Kidney epithelial cell (primary cell): ENCODE results near the gene TPST1. TPM values are rescaled to one million over a fixed set of nuclear protein-coding genes. Genes with fewer than 3 reads are reported as not detected.
"Not testable (repeated sequence)": the region's sequence is repeated elsewhere in the genome, so short reads cannot be mapped to it uniquely, and the experiment has no call there.

Source experiments
- DNase-seq: peaks from one replicate; pipeline ENCODE4 v3.0.0-alpha.2; 2010; ENCODE audit warnings: low read depth
- H3K27me3 ChIP-seq: 2 replicates; pipeline ENCODE4 v1.6.0; 2011; ENCODE audit warnings: low read length; ENCODE audit not compliant: control insufficient read depth, insufficient read depth
- H3K36me3 ChIP-seq: 2 replicates; pipeline ENCODE4 v1.5.1; 2011; ENCODE audit warnings: low read length; ENCODE audit not compliant: control insufficient read depth, insufficient read depth
- H3K4me3 ChIP-seq: 2 replicates; pipeline ENCODE4 v1.5.1; 2011; ENCODE audit warnings: low read depth, mild to moderate bottlenecking, control low read depth, low read length
- total RNA-seq: library from RNA; depleted of rRNA; stranded (reverse); fragments of >200 nt; gene quantifications from 2 replicates; pipeline ENCODE4 v1.2.3, GENCODE V29; 2015
- TF ChIP-seq, protein P1 (sequence below): IDR thresholded peaks from 2 replicates; pipeline ENCODE4 v1.5.1; 2011; ENCODE audit warnings: mild to moderate bottlenecking, moderate library complexity, low read length, control low read depth, inconsistent platforms; ENCODE audit not compliant: insufficient read depth, poor library complexity, severe bottlenecking

Gene TPST1
- total RNA-seq, 1 donor from 2014 or later: 42.9 TPM

DNA sequence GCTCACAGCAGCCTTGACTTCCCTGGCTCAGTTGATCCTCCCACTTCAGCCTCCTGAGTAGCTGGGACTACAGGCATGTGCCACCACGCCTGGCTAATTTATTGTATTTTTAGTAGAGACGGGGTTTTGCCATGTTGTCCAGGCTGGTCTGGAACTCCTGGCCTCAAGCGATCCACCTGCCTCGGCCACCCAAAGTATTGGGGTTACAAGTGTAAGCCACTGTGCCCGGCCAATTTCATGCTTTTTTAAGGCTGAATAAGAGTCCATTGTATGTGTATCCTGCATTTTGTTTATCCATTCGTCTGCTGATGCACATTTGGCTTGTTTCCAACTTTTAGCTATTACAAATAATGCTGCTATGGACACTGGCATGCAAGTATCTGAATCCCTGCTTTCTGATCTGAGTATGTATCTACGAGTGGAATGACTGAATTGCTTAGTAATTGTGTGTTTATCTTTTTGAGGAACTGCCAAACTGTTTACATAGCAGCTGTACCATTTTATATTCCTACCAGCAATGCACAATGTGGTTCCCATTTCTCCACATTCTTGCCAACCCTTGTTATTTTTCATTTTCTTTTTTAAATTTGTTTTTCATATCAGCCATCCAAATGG, 37.3 kb upstream of the TPST1 start:
- Histone ChIP-seq H3K36me3 (no peaks in the 10 kb centered on the region), H3K27me3 (no peaks in the 10 kb centered on the region), H3K4me3 (no peak overlapping the region)
- TF ChIP-seq, protein P1, sequence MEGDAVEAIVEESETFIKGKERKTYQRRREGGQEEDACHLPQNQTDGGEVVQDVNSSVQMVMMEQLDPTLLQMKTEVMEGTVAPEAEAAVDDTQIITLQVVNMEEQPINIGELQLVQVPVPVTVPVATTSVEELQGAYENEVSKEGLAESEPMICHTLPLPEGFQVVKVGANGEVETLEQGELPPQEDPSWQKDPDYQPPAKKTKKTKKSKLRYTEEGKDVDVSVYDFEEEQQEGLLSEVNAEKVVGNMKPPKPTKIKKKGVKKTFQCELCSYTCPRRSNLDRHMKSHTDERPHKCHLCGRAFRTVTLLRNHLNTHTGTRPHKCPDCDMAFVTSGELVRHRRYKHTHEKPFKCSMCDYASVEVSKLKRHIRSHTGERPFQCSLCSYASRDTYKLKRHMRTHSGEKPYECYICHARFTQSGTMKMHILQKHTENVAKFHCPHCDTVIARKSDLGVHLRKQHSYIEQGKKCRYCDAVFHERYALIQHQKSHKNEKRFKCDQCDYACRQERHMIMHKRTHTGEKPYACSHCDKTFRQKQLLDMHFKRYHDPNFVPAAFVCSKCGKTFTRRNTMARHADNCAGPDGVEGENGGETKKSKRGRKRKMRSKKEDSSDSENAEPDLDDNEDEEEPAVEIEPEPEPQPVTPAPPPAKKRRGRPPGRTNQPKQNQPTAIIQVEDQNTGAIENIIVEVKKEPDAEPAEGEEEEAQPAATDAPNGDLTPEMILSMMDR: no peak
- no peak for DNase-seq

DNA sequence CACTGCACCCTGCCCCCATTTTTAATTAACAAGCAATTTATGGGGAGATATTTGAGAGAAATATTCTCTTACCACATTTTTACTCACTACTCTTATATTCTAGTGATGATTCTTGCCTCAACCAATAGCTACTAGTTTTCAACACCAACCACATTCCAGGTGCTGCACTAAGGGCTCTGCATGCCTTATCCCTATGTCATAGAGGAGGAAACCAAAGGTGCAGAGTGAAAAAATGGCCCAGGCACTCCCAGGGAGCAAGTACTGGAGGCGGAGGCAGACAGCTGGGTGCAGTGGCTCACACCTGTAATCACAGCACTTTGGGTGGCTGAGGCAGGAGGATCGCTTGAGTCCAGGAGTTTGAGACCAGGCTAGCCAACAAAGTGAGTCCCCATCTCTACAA, 35.5 kb upstream of the TPST1 start:
- H3K4me3 ChIP-seq: no peak overlapping the region
- no peaks in the 10 kb centered on the region for H3K36me3 ChIP-seq

DNA sequence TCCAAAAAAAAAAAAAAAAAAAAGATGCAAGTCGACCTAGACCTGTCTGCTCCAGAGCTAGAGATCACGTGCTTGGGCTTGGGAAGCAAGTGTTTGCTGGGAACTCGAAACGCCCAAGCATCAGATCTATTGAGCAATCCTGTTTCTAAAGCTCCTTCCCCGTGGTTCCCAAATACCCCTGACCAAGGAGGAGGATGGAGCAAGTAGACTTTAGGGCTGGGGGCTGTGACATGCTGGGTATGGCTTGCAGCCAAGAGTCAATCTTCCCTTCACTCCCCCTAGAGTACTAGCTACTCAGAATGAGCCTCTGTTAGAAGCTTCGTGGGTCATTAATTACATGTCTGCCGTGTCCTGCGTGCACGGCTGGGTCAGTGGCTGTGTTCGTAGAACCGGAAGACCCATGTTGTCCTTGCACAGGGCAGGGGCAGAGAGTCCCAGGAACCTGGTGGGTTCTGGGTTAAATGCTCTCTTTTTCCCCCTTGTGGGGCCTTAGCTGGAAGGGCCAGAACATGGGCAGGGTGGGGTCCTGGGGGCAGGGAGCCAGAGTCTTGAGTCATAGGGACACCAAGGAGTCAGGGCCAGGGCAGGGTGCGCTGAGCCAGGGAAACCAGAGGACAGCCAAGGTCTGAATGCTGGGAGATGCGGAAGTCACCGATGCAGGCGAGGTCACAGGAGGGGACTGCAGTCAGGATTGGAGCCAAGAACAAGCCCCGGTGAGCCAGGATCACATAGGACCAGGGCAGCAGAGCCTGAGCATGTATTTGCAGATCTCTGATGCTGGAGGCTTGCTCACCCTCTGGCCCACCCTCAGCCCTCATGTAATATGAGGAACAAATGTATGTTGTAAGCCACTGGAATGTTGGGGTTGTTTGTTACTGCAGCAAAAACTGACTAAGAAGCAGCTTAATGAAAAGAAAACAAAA, 34.6 kb upstream of the TPST1 start:
- no peaks in the 10 kb centered on the region for H3K27me3 ChIP-seq
- TF ChIP-seq, protein P1: no peak
- no peak for DNase-seq
- no peak overlapping the region for H3K4me3 ChIP-seq
- no peaks in the 10 kb centered on the region for H3K36me3 ChIP-seq

More for the DNA sequence above, 35.5 kb upstream of the TPST1 start:
- no peaks in the 10 kb centered on the region for H3K27me3 ChIP-seq
- DNase-seq: no peak
- TF ChIP-seq, protein P1: no peak

DNA sequence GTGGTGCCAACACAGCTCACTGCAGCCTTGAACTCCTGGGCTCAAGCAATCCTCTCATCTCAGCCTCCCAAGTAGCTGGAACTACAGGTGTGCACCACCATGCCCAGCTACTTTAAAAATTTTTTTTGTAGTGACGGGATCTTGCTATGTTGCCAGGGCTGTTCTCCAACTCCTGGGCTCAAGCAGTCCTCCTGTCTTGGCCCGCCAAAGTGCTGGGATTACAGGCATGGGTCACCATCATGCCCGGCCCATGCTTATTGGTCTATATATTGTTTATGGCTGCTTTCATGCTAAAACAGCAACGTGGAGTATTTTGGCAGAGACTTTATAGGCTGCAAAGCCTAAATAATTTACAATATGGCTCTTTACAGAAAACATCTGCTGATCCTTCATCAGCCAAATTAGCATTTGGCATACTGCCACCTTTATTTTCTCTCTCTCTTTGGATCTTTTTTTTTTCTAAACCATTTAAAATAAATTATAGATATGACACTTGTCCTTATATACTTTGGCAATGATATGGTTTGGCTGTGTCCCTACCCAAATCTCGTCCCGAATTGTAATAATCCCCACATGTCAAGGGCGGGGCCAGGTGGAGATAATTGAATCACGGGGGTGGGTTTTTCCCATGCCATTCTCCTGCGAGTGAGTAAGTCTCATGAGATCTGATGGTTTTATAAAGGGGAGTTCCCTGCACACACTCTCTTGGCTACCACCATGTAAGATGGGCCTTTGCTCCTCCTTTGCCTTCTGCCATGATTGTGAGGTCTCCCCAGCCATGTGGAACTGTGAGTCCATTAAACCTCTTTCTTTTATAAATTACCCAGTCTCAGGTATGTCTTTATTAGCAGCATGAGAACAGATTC, 32.4 kb upstream of the TPST1 start:
- not testable (repeated sequence) for H3K27me3 ChIP-seq, H3K4me3 ChIP-seq, H3K36me3 ChIP-seq, DNase-seq

DNA sequence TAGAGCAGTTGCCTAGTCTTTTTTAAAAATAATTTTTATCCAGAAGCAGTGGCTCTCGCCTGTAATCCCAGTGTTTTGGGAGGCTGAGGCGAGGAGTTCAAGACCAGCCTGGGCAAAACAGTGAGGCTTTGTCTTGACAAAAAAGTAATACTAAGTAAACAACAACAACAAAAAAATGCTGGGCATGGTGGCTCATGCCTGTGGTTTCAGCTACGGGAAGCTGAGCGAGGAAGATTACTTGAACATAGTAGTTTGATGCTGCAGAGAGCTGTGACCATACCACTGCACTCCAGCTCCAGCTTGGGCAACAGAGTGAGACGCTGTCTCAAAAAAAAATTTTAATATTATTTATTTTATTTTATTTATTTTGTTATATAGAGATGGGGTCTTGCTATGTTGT, 31.3 kb upstream of the TPST1 start:
- no peak overlapping the region for H3K4me3 ChIP-seq
- H3K36me3 ChIP-seq: no peaks in the 10 kb centered on the region
- TF ChIP-seq, protein P1: no peak
- DNase-seq: no peak
- no peaks in the 10 kb centered on the region for H3K27me3 ChIP-seq

DNA sequence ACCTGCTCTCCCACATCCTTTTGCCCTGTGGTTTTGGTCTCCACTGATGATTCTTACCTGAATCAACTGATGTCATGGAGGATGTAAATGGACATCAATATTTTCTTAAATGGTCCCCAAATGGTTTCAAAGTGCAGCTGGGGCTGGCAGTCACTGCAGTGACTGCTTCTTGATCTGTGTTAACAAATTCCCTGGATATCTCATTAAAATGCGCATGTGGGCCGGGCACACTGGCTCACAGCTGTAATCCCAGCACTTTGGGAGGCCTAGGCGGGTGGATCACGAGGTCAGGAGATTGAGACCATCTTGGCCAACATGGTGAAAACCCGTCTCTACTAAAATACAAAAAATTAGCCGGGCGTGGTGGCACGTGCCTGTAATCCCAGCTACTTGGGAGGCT, 30.1 kb upstream of the TPST1 start:
- not testable (repeated sequence) for H3K4me3 ChIP-seq, H3K27me3 ChIP-seq, H3K36me3 ChIP-seq, DNase-seq
